ENCODE measurements around the gene NAPEPLD.

Gene NAPEPLD

GRCh38 chr7:103121641-103122040, 27.3 kb downstream of the NAPEPLD start:
- no peak overlapping the region for H3K4ac ChIP-seq (ENCODE audit: low read depth, low read length)
- no peak overlapping the region for H3K56ac ChIP-seq (ENCODE audit: low read length)
- DNase-seq: no peak
- H3K9ac ChIP-seq (ENCODE audit: low read length): no peak overlapping the region
- H3K27me3 ChIP-seq (ENCODE audit: insufficient read depth, low read length, poor library complexity): no peaks in the 10 kb centered on the region
- no peak overlapping the region for H3K27ac ChIP-seq (ENCODE audit: low read depth, low read length)
- no peaks in the 10 kb centered on the region for H3K36me3 ChIP-seq (ENCODE audit: control insufficient read depth, insufficient read depth, low read length)
- H3K79me1 ChIP-seq (ENCODE audit: low read length): no peaks in the 10 kb centered on the region
- H2BK5ac ChIP-seq (ENCODE audit: low read length): no peak overlapping the region
- no peak overlapping the region for H3K4me3 ChIP-seq (ENCODE audit: low read length)
- no peak overlapping the region for H4K8ac ChIP-seq (ENCODE audit: low read depth, low read length)
- no peak overlapping the region for H4K5ac ChIP-seq (ENCODE audit: low read length)
- no peak overlapping the region for H2BK15ac ChIP-seq (replicated peaks; ENCODE audit: low read depth)
- H2AK5ac ChIP-seq (ENCODE audit: low read length): no peak overlapping the region
- no peak overlapping the region for H3K18ac ChIP-seq (ENCODE audit: low read length)
- H3K4me1 ChIP-seq (ENCODE audit: control insufficient read depth, low read depth, low read length): no peaks in the 10 kb centered on the region
- H3K79me2 ChIP-seq (ENCODE audit: control insufficient read depth, insufficient read depth, low read length): no peaks in the 10 kb centered on the region
- no peak overlapping the region for H3K23ac ChIP-seq (ENCODE audit: low read length)
- H3K4me2 ChIP-seq (ENCODE audit: low read length): no peak overlapping the region
- H2BK120ac ChIP-seq (ENCODE audit: low read depth, low read length): no peak overlapping the region

GRCh38 chr7:103120362-103120761, 28.5 kb downstream of the NAPEPLD start:
- H3K4me3 ChIP-seq (ENCODE audit: low read length): no peak overlapping the region
- no CpG with 5 or more reads among the region's 1 CpG for WGBS (ENCODE audit: extremely low coverage, insufficient coverage, low lambda C conversion rate)
- H3K79me2 ChIP-seq (ENCODE audit: control insufficient read depth, insufficient read depth, low read length): no peaks in the 10 kb centered on the region
- H3K27me3 ChIP-seq (ENCODE audit: insufficient read depth, low read length, poor library complexity): no peaks in the 10 kb centered on the region
- no peak overlapping the region for H2BK5ac ChIP-seq (ENCODE audit: low read length)
- H3K18ac ChIP-seq (ENCODE audit: low read length): no peak overlapping the region
- no peak overlapping the region for H3K4me2 ChIP-seq (ENCODE audit: low read length)
- DNase-seq: no peak
- H3K4ac ChIP-seq (ENCODE audit: low read depth, low read length): no peak overlapping the region
- H3K9ac ChIP-seq (ENCODE audit: low read length): no peak overlapping the region
- H2BK120ac ChIP-seq (ENCODE audit: low read depth, low read length): no peak overlapping the region
- no peak overlapping the region for H4K5ac ChIP-seq (ENCODE audit: low read length)
- no peak overlapping the region for H2AK5ac ChIP-seq (ENCODE audit: low read length)
- H3K4me1 ChIP-seq (ENCODE audit: control insufficient read depth, low read depth, low read length): no peaks in the 10 kb centered on the region
- H2BK15ac ChIP-seq (replicated peaks; ENCODE audit: low read depth): no peak overlapping the region
- no peaks in the 10 kb centered on the region for H3K79me1 ChIP-seq (ENCODE audit: low read length)
- no peak overlapping the region for H3K23ac ChIP-seq (ENCODE audit: low read length)
- no peak overlapping the region for H3K27ac ChIP-seq (ENCODE audit: low read depth, low read length)
- H3K36me3 ChIP-seq (ENCODE audit: control insufficient read depth, insufficient read depth, low read length): no peaks in the 10 kb centered on the region
- no peak overlapping the region for H3K56ac ChIP-seq (ENCODE audit: low read length)
- no peak overlapping the region for H4K8ac ChIP-seq (ENCODE audit: low read depth, low read length)

- no peak overlapping the region for H4K5ac ChIP-seq (ENCODE audit: low read length)
- H4K8ac ChIP-seq (ENCODE audit: low read depth, low read length): no peak overlapping the region
- no peak overlapping the region for H3K23ac ChIP-seq (ENCODE audit: low read length)
- H3K56ac ChIP-seq (ENCODE audit: low read length): no peak overlapping the region
- no peak overlapping the region for H2BK15ac ChIP-seq (replicated peaks; ENCODE audit: low read depth)
- no peak overlapping the region for H3K4ac ChIP-seq (ENCODE audit: low read depth, low read length)
- no peak overlapping the region for H2AK5ac ChIP-seq (ENCODE audit: low read length)
- no peak overlapping the region for H3K9ac ChIP-seq (ENCODE audit: low read length)
- no peaks in the 10 kb centered on the region for H3K79me2 ChIP-seq (ENCODE audit: control insufficient read depth, insufficient read depth, low read length)
- H3K27me3 ChIP-seq (ENCODE audit: insufficient read depth, low read length, poor library complexity): no peaks in the 10 kb centered on the region
- no peak overlapping the region for H3K27ac ChIP-seq (ENCODE audit: low read depth, low read length)
- no peak overlapping the region for H3K4me2 ChIP-seq (ENCODE audit: low read length)
- no peak overlapping the region for H3K18ac ChIP-seq (ENCODE audit: low read length)
- no peaks in the 10 kb centered on the region for H3K4me1 ChIP-seq (ENCODE audit: control insufficient read depth, low read depth, low read length)
- H3K4me3 ChIP-seq (ENCODE audit: low read length): no peak overlapping the region
- no peaks in the 10 kb centered on the region for H3K36me3 ChIP-seq (ENCODE audit: control insufficient read depth, insufficient read depth, low read length)
- no peaks in the 10 kb centered on the region for H3K79me1 ChIP-seq (ENCODE audit: low read length)
- no peak for DNase-seq
- H2BK5ac ChIP-seq (ENCODE audit: low read length): no peak overlapping the region
- WGBS (ENCODE audit: extremely low coverage, insufficient coverage, low lambda C conversion rate): no CpG with 5 or more reads among the region's 11 CpGs
- no peak overlapping the region for H2BK120ac ChIP-seq (ENCODE audit: low read depth, low read length)
Observed at GRCh38 chr7:103119791-103120291, 29.1 kb downstream of the NAPEPLD start.

- no CpG with 5 or more reads among the region's 2 CpGs for WGBS (ENCODE audit: extremely low coverage, insufficient coverage, low lambda C conversion rate)
- Histone ChIP-seq H3K27ac (ENCODE audit: low read depth, low read length) (no peak overlapping the region), H3K4ac (ENCODE audit: low read depth, low read length) (no peak overlapping the region), H4K8ac (ENCODE audit: low read depth, low read length) (no peak overlapping the region), H3K56ac (ENCODE audit: low read length) (no peak overlapping the region), H2AK5ac (ENCODE audit: low read length) (no peak overlapping the region), H4K5ac (ENCODE audit: low read length) (no peak overlapping the region), H3K9ac (ENCODE audit: low read length) (no peak overlapping the region), H3K4me1 (ENCODE audit: control insufficient read depth, low read depth, low read length) (no peaks in the 10 kb centered on the region), H3K23ac (ENCODE audit: low read length) (no peak overlapping the region), H3K27me3 (ENCODE audit: insufficient read depth, low read length, poor library complexity) (no peaks in the 10 kb centered on the region), H3K18ac (ENCODE audit: low read length) (no peak overlapping the region), H3K79me1 (ENCODE audit: low read length) (no peaks in the 10 kb centered on the region), H3K36me3 (ENCODE audit: control insufficient read depth, insufficient read depth, low read length) (no peaks in the 10 kb centered on the region), H2BK120ac (ENCODE audit: low read depth, low read length) (no peak overlapping the region), H3K4me2 (ENCODE audit: low read length) (no peak overlapping the region), H2BK5ac (ENCODE audit: low read length) (no peak overlapping the region), H3K4me3 (ENCODE audit: low read length) (no peak overlapping the region), H2BK15ac (replicated peaks; ENCODE audit: low read depth) (no peak overlapping the region), H3K79me2 (ENCODE audit: control insufficient read depth, insufficient read depth, low read length) (no peaks in the 10 kb centered on the region)
- no peak for DNase-seq
Observed at GRCh38 chr7:103117465-103117864, 31.4 kb downstream of the NAPEPLD start.

GRCh38 chr7:103116991-103117390, 31.9 kb downstream of the NAPEPLD start:
- no peak overlapping the region for H2BK120ac ChIP-seq (ENCODE audit: low read depth, low read length)
- no peak overlapping the region for H3K56ac ChIP-seq (ENCODE audit: low read length)
- H3K4me2 ChIP-seq (ENCODE audit: low read length): no peak overlapping the region
- H3K27ac ChIP-seq (ENCODE audit: low read depth, low read length): no peak overlapping the region
- no peak overlapping the region for H3K18ac ChIP-seq (ENCODE audit: low read length)
- no peak overlapping the region for H3K4ac ChIP-seq (ENCODE audit: low read depth, low read length)
- H3K27me3 ChIP-seq (ENCODE audit: insufficient read depth, low read length, poor library complexity): no peaks in the 10 kb centered on the region
- H3K79me1 ChIP-seq (ENCODE audit: low read length): no peaks in the 10 kb centered on the region
- H2AK5ac ChIP-seq (ENCODE audit: low read length): no peak overlapping the region
- H2BK5ac ChIP-seq (ENCODE audit: low read length): no peak overlapping the region
- no peak overlapping the region for H4K5ac ChIP-seq (ENCODE audit: low read length)
- no peak overlapping the region for H3K9ac ChIP-seq (ENCODE audit: low read length)
- H3K4me3 ChIP-seq (ENCODE audit: low read length): no peak overlapping the region
- H3K23ac ChIP-seq (ENCODE audit: low read length): no peak overlapping the region
- H2BK15ac ChIP-seq (replicated peaks; ENCODE audit: low read depth): no peak overlapping the region
- H3K79me2 ChIP-seq (ENCODE audit: control insufficient read depth, insufficient read depth, low read length): no peaks in the 10 kb centered on the region
- H3K36me3 ChIP-seq (ENCODE audit: control insufficient read depth, insufficient read depth, low read length): no peaks in the 10 kb centered on the region
- no peaks in the 10 kb centered on the region for H3K4me1 ChIP-seq (ENCODE audit: control insufficient read depth, low read depth, low read length)
- DNase-seq: no peak
- H4K8ac ChIP-seq (ENCODE audit: low read depth, low read length): no peak overlapping the region

- no peak for DNase-seq
- no peaks in the 10 kb centered on the region for H3K27me3 ChIP-seq (ENCODE audit: insufficient read depth, low read length, poor library complexity)
- WGBS (ENCODE audit: extremely low coverage, insufficient coverage, low lambda C conversion rate): no CpG with 5 or more reads among the region's 1 CpG
- H3K4ac ChIP-seq (ENCODE audit: low read depth, low read length): no peak overlapping the region
- H3K4me1 ChIP-seq (ENCODE audit: control insufficient read depth, low read depth, low read length): no peaks in the 10 kb centered on the region
- H3K18ac ChIP-seq (ENCODE audit: low read length): no peak overlapping the region
- H3K4me3 ChIP-seq (ENCODE audit: low read length): no peak overlapping the region
- H2BK15ac ChIP-seq (replicated peaks; ENCODE audit: low read depth): no peak overlapping the region
- no peak overlapping the region for H2AK5ac ChIP-seq (ENCODE audit: low read length)
- H2BK5ac ChIP-seq (ENCODE audit: low read length): no peak overlapping the region
- H3K79me2 ChIP-seq (ENCODE audit: control insufficient read depth, insufficient read depth, low read length): no peaks in the 10 kb centered on the region
- no peak overlapping the region for H3K4me2 ChIP-seq (ENCODE audit: low read length)
- H3K79me1 ChIP-seq (ENCODE audit: low read length): no peaks in the 10 kb centered on the region
- no peak overlapping the region for H3K23ac ChIP-seq (ENCODE audit: low read length)
- H3K27ac ChIP-seq (ENCODE audit: low read depth, low read length): no peak overlapping the region
- H3K9ac ChIP-seq (ENCODE audit: low read length): no peak overlapping the region
- H4K8ac ChIP-seq (ENCODE audit: low read depth, low read length): no peak overlapping the region
- H3K36me3 ChIP-seq (ENCODE audit: control insufficient read depth, insufficient read depth, low read length): no peaks in the 10 kb centered on the region
- H2BK120ac ChIP-seq (ENCODE audit: low read depth, low read length): no peak overlapping the region
- H3K56ac ChIP-seq (ENCODE audit: low read length): no peak overlapping the region
- H4K5ac ChIP-seq (ENCODE audit: low read length): no peak overlapping the region
Observed at GRCh38 chr7:103116511-103116910, 32.4 kb downstream of the NAPEPLD start.

Data from mesendoderm (in vitro differentiated cells).